ENCODE measurements around the gene PODXL2.

PODXL2 gene

GRCh38 chr3:127632035-127632820 is 3.2 kb downstream of the PODXL2 start:
- H3K4me3 ChIP-seq (ENCODE audit: low read depth, low read length), result no peak overlapping the region
- no peak for TF ChIP-seq CTCF (IDR thresholded peaks at IDR 0.05; ENCODE audit: low read depth, low read length)

GRCh38 chr3:127634653-127635052 is 5.7 kb downstream of the PODXL2 start:
- H3K4me3 ChIP-seq (ENCODE audit: low read depth, low read length), result no peak overlapping the region
- no peak for TF ChIP-seq CTCF (IDR thresholded peaks at IDR 0.05; ENCODE audit: low read depth, low read length)

GRCh38 chr3:127637546-127637945 is 8.6 kb downstream of the PODXL2 start:
- no peak for TF ChIP-seq CTCF (IDR thresholded peaks at IDR 0.05; ENCODE audit: low read depth, low read length)
- H3K4me3 ChIP-seq (ENCODE audit: low read depth, low read length), result no peak overlapping the region

GRCh38 chr3:127637971-127638370 is 9.0 kb downstream of the PODXL2 start:
- no peak overlapping the region for H3K4me3 ChIP-seq (ENCODE audit: low read depth, low read length)

GRCh38 chr3:127639173-127640041 is 10.4 kb downstream of the PODXL2 start:
- H3K4me3 ChIP-seq (ENCODE audit: low read depth, low read length), result no peak overlapping the region
- no peak for TF ChIP-seq CTCF (IDR thresholded peaks at IDR 0.05; ENCODE audit: low read depth, low read length)

More at GRCh38 chr3:127637971-127638370, 9.0 kb downstream of the PODXL2 start:
- no peak for TF ChIP-seq CTCF (IDR thresholded peaks at IDR 0.05; ENCODE audit: low read depth, low read length)

GRCh38 chr3:127640042-127640355 is 11.0 kb downstream of the PODXL2 start:
- no peak overlapping the region for H3K4me3 ChIP-seq (ENCODE audit: low read depth, low read length)
- TF ChIP-seq CTCF (IDR thresholded peaks at IDR 0.05; ENCODE audit: low read depth, low read length), result no peak
